ENCODE measurements around the gene PCID2.

PCID2 gene

GRCh38 chr13:113139577-113139976, 68.9 kb downstream of the PCID2 start:
- TF ChIP-seq, protein P1, sequence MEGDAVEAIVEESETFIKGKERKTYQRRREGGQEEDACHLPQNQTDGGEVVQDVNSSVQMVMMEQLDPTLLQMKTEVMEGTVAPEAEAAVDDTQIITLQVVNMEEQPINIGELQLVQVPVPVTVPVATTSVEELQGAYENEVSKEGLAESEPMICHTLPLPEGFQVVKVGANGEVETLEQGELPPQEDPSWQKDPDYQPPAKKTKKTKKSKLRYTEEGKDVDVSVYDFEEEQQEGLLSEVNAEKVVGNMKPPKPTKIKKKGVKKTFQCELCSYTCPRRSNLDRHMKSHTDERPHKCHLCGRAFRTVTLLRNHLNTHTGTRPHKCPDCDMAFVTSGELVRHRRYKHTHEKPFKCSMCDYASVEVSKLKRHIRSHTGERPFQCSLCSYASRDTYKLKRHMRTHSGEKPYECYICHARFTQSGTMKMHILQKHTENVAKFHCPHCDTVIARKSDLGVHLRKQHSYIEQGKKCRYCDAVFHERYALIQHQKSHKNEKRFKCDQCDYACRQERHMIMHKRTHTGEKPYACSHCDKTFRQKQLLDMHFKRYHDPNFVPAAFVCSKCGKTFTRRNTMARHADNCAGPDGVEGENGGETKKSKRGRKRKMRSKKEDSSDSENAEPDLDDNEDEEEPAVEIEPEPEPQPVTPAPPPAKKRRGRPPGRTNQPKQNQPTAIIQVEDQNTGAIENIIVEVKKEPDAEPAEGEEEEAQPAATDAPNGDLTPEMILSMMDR (IDR thresholded peaks at IDR 0.05; ENCODE audit: control insufficient read depth, extremely low read depth, insufficient read depth), result no peak
- H3K4me3 ChIP-seq (ENCODE audit: low read depth, low read length), result no peak overlapping the region
- DNase-seq (ENCODE audit: low read depth), result no peak

GRCh38 chr13:113138792-113139551, 69.5 kb downstream of the PCID2 start:
- no peak for DNase-seq (ENCODE audit: low read depth)
- TF ChIP-seq, protein P1 (IDR thresholded peaks at IDR 0.05; ENCODE audit: control insufficient read depth, extremely low read depth, insufficient read depth), result no peak
- H3K4me3 ChIP-seq (ENCODE audit: low read depth, low read length), result no peak overlapping the region

DNA sequence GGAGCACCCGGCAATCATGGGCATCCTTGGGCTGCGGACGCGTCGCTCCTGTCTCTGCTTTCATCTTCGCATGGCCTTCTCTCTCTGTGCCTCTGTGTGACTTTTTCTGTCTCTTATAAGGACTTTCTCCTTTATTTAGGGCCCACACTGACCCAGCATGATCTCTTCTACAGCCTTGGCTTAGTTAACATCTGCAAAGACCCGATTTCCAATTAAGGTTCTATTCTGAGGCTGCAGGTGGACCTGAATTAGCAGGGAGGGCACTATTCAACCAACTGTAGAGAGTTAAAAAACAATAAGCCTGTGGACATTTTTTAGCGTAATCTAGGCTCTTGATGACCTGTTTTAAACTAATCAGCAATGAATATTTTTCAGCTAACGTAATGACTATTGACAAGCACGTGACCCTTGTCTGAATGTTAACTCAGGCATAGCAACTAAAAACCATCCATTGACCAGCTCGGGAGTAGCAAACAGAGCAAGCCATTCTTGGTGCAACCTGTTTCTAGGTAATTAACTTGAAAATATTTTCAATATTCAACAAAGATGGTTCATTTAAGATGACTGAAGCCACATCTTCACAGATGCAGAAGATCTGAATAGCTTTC, 70.7 kb downstream of the PCID2 start:
- TF ChIP-seq, protein P1 (IDR thresholded peaks at IDR 0.05; ENCODE audit: control insufficient read depth, extremely low read depth, insufficient read depth), result no peak
- DNase-seq (ENCODE audit: low read depth), result no peak
- no peak overlapping the region for H3K4me3 ChIP-seq (ENCODE audit: low read depth, low read length)

DNA sequence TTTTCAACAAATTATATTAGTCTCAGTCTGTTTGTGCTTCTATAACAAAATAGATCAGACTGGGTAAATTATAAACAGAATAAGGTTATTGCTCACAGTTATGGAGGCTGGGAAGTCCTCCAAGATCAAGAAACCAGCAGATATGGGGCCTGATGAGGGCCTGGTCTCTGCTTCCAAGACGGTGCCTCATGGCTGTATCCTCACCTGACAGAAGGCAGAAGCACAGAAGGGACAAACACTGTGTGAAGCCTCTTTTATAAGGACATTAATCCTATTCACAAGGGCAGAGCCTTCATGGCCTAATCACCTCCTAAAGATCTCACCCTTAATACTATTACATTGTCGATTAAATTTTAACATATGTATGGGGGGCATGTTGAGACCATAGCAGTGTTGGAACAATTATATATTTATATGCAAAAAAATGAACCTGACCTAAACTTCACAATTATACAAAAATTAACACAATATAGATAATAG, 73.1 kb downstream of the PCID2 start:
- TF ChIP-seq, protein P1 (IDR thresholded peaks at IDR 0.05; ENCODE audit: control insufficient read depth, extremely low read depth, insufficient read depth), result no peak
- no peak for DNase-seq (ENCODE audit: low read depth)
- H3K4me3 ChIP-seq (ENCODE audit: low read depth, low read length), result no peak overlapping the region

DNA sequence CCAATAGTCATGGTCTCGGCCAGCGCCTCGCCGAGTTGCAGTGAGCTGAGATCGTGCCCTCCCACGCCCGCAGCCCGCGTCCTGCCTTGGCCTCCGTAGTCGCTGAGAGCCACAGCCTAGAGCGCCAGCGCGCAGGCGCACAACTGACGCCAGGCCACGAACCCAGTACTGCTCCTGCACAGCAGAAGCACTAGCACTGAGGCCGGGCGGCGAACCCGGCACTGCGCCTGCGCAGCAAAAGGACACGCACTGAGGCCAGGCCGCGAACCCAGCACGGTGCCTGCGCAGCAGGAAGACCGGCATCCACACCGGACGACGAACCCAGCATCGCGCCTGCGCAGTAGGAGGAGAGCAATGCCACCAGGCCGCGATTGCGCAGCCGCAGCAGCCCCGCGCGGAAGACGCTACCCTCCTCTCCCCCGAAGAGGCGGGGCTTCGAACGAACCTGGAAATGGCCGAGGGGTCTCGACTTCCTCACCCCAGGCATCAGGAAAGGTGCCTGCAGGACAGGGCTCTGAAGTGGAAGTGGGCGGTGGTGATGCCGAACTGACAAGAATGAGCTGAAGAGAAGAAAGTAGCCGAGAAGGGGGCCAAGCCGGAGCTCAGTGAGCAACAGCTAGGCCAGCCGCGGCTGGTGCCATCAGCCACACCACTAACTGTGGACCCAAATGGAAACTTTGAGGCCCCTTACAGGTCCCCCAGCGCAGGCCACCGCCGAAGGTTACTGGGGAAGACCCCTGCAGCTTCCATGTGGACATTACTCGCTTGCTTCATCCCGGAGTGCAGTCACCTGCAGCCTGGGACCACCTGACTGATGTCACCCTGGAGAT, 78.3 kb downstream of the PCID2 start:
- TF ChIP-seq, protein P1 (IDR thresholded peaks at IDR 0.05; ENCODE audit: control insufficient read depth, extremely low read depth, insufficient read depth), result no peak
- no peak for DNase-seq (ENCODE audit: low read depth)
- H3K4me3 ChIP-seq (ENCODE audit: low read depth, low read length), result no peak overlapping the region

- H3K4me3 ChIP-seq (ENCODE audit: low read depth, low read length), result no peak overlapping the region
- TF ChIP-seq, protein P1 (IDR thresholded peaks at IDR 0.05; ENCODE audit: control insufficient read depth, extremely low read depth, insufficient read depth), result no peak
- DNase-seq (ENCODE audit: low read depth), result no peak
Observed at GRCh38 chr13:113129480-113129879, 79.0 kb downstream of the PCID2 start.
